ENCODE measurements around the gene CDCA7L. TPM values are rescaled to one million over a fixed set of nuclear protein-coding genes. Genes with fewer than 3 reads are reported as not detected.

The CDCA7L gene
- total RNA-seq, 1 experiment from 2014 or later, result 107 TPM

GRCh38 chr7:21922605-21923004 is 23.1 kb downstream of the CDCA7L start:
- no peaks in the 10 kb centered on the region for H3K27me3 ChIP-seq (ENCODE audit: insufficient read depth, low read length)
- peaks cover 3 to 9% of the 10 kb centered on the region in 2 experiments; a peak in 2 of 4 replicates for H3K4me1 ChIP-seq (ENCODE audit: control insufficient read depth in 1 of 2, insufficient read depth in 2 of 2, low read length in 2 of 2)
- peaks cover 99% of the 10 kb centered on the region for H3K79me2 ChIP-seq (ENCODE audit: insufficient read depth, low read length)
- H3K4me3 ChIP-seq (replicated peaks in 1 of 2; ENCODE audit: low read depth in 1 of 2, low read length in 2 of 2), result no peak overlapping the region
- H3K9ac ChIP-seq (ENCODE audit: low read length), result no peak overlapping the region
- no peaks in the 10 kb centered on the region; the same call in 1 of the 2 replicates for H4K20me1 ChIP-seq (ENCODE audit: insufficient read depth)
- TF ChIP-seq CBX3 (IDR thresholded peaks at IDR 0.05; ENCODE audit: low read depth), result no peak
- TF ChIP-seq POLR2A (IDR thresholded peaks at IDR 0.05; ENCODE audit: borderline replicate concordance, extremely low read depth, insufficient read depth, insufficient read length), result no peak
- TF ChIP-seq EZH2 (IDR thresholded peaks at IDR 0.05), result no peak
- TF ChIP-seq TCF7L2 (IDR thresholded peaks at IDR 0.05; ENCODE audit: borderline replicate concordance, extremely low read depth, insufficient read depth, insufficient read length), result no peak
- TF ChIP-seq RAD21 (IDR thresholded peaks at IDR 0.05; ENCODE audit: low read depth), result no peak
- TF ChIP-seq, protein P1, sequence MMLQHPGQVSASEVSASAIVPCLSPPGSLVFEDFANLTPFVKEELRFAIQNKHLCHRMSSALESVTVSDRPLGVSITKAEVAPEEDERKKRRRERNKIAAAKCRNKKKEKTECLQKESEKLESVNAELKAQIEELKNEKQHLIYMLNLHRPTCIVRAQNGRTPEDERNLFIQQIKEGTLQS (IDR thresholded peaks at IDR 0.05), result no peak
- TF ChIP-seq CEBPB (IDR thresholded peaks at IDR 0.05; ENCODE audit: low read depth), result no peak
- TF ChIP-seq JUND (IDR thresholded peaks at IDR 0.05), result no peak
- no peak for TF ChIP-seq POLR2AphosphoS5 (IDR thresholded peaks at IDR 0.05; ENCODE audit: low read depth, low read length)
- no peak for TF ChIP-seq SIN3A (IDR thresholded peaks at IDR 0.05; ENCODE audit: low read depth)
- no peak overlapping the region for H3K4me2 ChIP-seq (ENCODE audit: low read length)
- ChIA-PET RAD21 (ENCODE audit: low non-redundant PET in 1 of 2, low total read pairs in 2 of 2, uncharacterized antibody in 2 of 2, unreplicated experiment in 2 of 2) (no interaction called here), POLR2A (no interaction called here), CTCF (no interaction called here)
- no TSS peak for BruUV-seq (replicated peaks)
- DNase-seq (ENCODE audit: low read depth, low spot score) (no peak), ATAC-seq (no peak)
- no peak overlapping the region for H2AFZ ChIP-seq (ENCODE audit: low read depth, low read length, poor library complexity, severe bottlenecking)
- no peak overlapping the region for H3K27ac ChIP-seq (ENCODE audit: low read depth, low read length)
- H3K9me2 ChIP-seq (ENCODE audit: insufficient read depth), result no peaks in the 10 kb centered on the region
- no peaks in the 10 kb centered on the region for H3K9me3 ChIP-seq (ENCODE audit: control insufficient read depth in 1 of 2, insufficient read depth in 1 of 2, low read depth in 1 of 2, low read length in 2 of 2)
- H3K36me3 ChIP-seq (ENCODE audit: control insufficient read depth in 1 of 2, insufficient read depth in 2 of 2, low read length in 2 of 2), result no peaks in the 10 kb centered on the region
- intact Hi-C loops (cut with micrococcal nuclease), result no loop called here

GRCh38 chr7:21920936-21921335 is 24.8 kb downstream of the CDCA7L start:
- DNase-seq (ENCODE audit: low read depth, low spot score) (no peak), ATAC-seq (no peak)
- Histone ChIP-seq H3K27ac (ENCODE audit: low read depth, low read length) (no peak overlapping the region), H3K27me3 (ENCODE audit: insufficient read depth, low read length) (no peaks in the 10 kb centered on the region), H3K4me3 (replicated peaks in 1 of 2; ENCODE audit: low read depth in 1 of 2, low read length in 2 of 2) (no peak overlapping the region), H2AFZ (ENCODE audit: low read depth, low read length, poor library complexity, severe bottlenecking) (no peak overlapping the region), H4K20me1 (ENCODE audit: insufficient read depth) (no peaks in the 10 kb centered on the region; the same call in 1 of the 2 replicates), H3K79me2 (ENCODE audit: insufficient read depth, low read length) (peaks cover 91% of the 10 kb centered on the region), H3K4me1 (ENCODE audit: control insufficient read depth in 1 of 2, insufficient read depth in 2 of 2, low read length in 2 of 2) (peaks cover 3 to 9% of the 10 kb centered on the region in 2 experiments; a peak in 2 of 4 replicates), H3K9ac (ENCODE audit: low read length) (no peak overlapping the region), H3K36me3 (ENCODE audit: control insufficient read depth in 1 of 2, insufficient read depth in 2 of 2, low read length in 2 of 2) (peaks cover 0 to 4% of the 10 kb centered on the region in 2 experiments; a peak in 1 of 4 replicates), H3K4me2 (ENCODE audit: low read length) (no peak overlapping the region), H3K9me2 (ENCODE audit: insufficient read depth) (no peaks in the 10 kb centered on the region), H3K9me3 (ENCODE audit: control insufficient read depth in 1 of 2, insufficient read depth in 1 of 2, low read depth in 1 of 2, low read length in 2 of 2) (no peaks in the 10 kb centered on the region)
- ChIA-PET CTCF (no interaction called here), RAD21 (ENCODE audit: low non-redundant PET in 1 of 2, low total read pairs in 2 of 2, uncharacterized antibody in 2 of 2, unreplicated experiment in 2 of 2) (no interaction called here), POLR2A (no interaction called here)
- no TSS peak for BruUV-seq (replicated peaks)
- intact Hi-C loops (cut with micrococcal nuclease), result no loop called here
- TF ChIP-seq, protein P2, sequence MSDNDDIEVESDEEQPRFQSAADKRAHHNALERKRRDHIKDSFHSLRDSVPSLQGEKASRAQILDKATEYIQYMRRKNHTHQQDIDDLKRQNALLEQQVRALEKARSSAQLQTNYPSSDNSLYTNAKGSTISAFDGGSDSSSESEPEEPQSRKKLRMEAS (IDR thresholded peaks at IDR 0.05), result no peak
- no peak for TF ChIP-seq SRF (IDR thresholded peaks at IDR 0.05; ENCODE audit: low read depth)
- no peak for TF ChIP-seq YY1 (IDR thresholded peaks at IDR 0.05; ENCODE audit: extremely low read depth, insufficient replicate concordance, low read depth, low read length)
- no peak for TF ChIP-seq ZNF274 (IDR thresholded peaks at IDR 0.05; ENCODE audit: low read depth, low read length)
- TF ChIP-seq SIN3A (IDR thresholded peaks at IDR 0.05; ENCODE audit: low read depth), result no peak
- TF ChIP-seq, protein P1 (IDR thresholded peaks at IDR 0.05), result no peak
- TF ChIP-seq REST (IDR thresholded peaks at IDR 0.05; ENCODE audit: low read depth), result no peak
- no peak for TF ChIP-seq CBX3 (IDR thresholded peaks at IDR 0.05; ENCODE audit: low read depth)
- TF ChIP-seq EZH2phosphoT487 (IDR thresholded peaks at IDR 0.05; ENCODE audit: borderline replicate concordance), result no peak
- no peak for TF ChIP-seq EGR1 (IDR thresholded peaks at IDR 0.05; ENCODE audit: low read depth)
- TF ChIP-seq ELF1 (IDR thresholded peaks at IDR 0.05; ENCODE audit: borderline replicate concordance, low read depth), result no peak
